ENCODE data around the gene UBA1. TPM values are rescaled to one million over a fixed set of nuclear protein-coding genes. Genes with fewer than 3 reads are reported as not detected.

Gene UBA1
- total RNA-seq, 2 donors from 2014 or later: 233 to 448 TPM

GRCh38 chrX:47208108-47208507, 14.5 kb downstream of the UBA1 start:
- H3K36me3 ChIP-seq (ENCODE audit: control insufficient read depth, insufficient read depth, low read length): peaks cover 88% of the 10 kb centered on the region
- H3K4me1 Mint-ChIP-seq: no peaks in the 10 kb centered on the region
- H3K9me3 Mint-ChIP-seq: no peaks in the 10 kb centered on the region
- no peak overlapping the region for H3K27ac ChIP-seq (ENCODE audit: low read depth, low read length)
- H3K9ac ChIP-seq (ENCODE audit: extremely low read depth, low read length, poor library complexity, severe bottlenecking): no peak overlapping the region
- H3K4me3 ChIP-seq (ENCODE audit: low read length): no peak overlapping the region
- no peak overlapping the region for H3K27ac Mint-ChIP-seq
- no peaks in the 10 kb centered on the region for H3K9me3 ChIP-seq (ENCODE audit: control insufficient read depth, low read length)
- no peak for TF ChIP-seq CTCF (conservative IDR thresholded peaks at IDR 0.05)
- DNase-seq: no peak
- no peaks in the 10 kb centered on the region for H3K4me1 ChIP-seq (ENCODE audit: control insufficient read depth, insufficient read depth, low read length)
- no peak overlapping the region for H3K4me3 Mint-ChIP-seq
- H3K27me3 ChIP-seq (ENCODE audit: control insufficient read depth, insufficient read depth, low read length, poor library complexity, severe bottlenecking): no peaks in the 10 kb centered on the region
- peaks cover 98% of the 10 kb centered on the region for H3K36me3 Mint-ChIP-seq (ENCODE audit: low read depth)
- H3K27me3 Mint-ChIP-seq (ENCODE audit: insufficient read depth): no peaks in the 10 kb centered on the region
- WGBS, 2 experiments (ENCODE audit: insufficient coverage in 1 of 2, insufficient read length in 1 of 2): 91% methylated on average over 12 of the region's 12 CpGs; no CpG with 5 or more reads in 1 of the 2 experiments

- Histone ChIP-seq H3K4me1 (ENCODE audit: control insufficient read depth, insufficient read depth, low read length) (no peaks in the 10 kb centered on the region), H3K9ac (ENCODE audit: extremely low read depth, low read length, poor library complexity, severe bottlenecking) (no peak overlapping the region), H3K36me3 (ENCODE audit: control insufficient read depth, insufficient read depth, low read length) (peaks cover 84% of the 10 kb centered on the region), H3K27me3 (ENCODE audit: control insufficient read depth, insufficient read depth, low read length, poor library complexity, severe bottlenecking) (no peaks in the 10 kb centered on the region), H3K4me3 (ENCODE audit: low read length) (no peak overlapping the region), H3K9me3 (ENCODE audit: control insufficient read depth, low read length) (no peaks in the 10 kb centered on the region), H3K27ac (ENCODE audit: low read depth, low read length) (no peak overlapping the region)
- Mint-ChIP-seq H3K9me3 (no peaks in the 10 kb centered on the region), H3K4me1 (no peaks in the 10 kb centered on the region), H3K27me3 (ENCODE audit: insufficient read depth) (no peaks in the 10 kb centered on the region), H3K4me3 (no peak overlapping the region), H3K36me3 (ENCODE audit: low read depth) (peaks cover 95% of the 10 kb centered on the region), H3K27ac (peak overlapping the region; percentile 13)
- WGBS, 2 experiments (ENCODE audit: insufficient coverage in 1 of 2, insufficient read length in 1 of 2): 93 to 100% methylated on average over 4 to 16 of the region's 16 CpGs
- no peak for DNase-seq
- TF ChIP-seq CTCF (conservative IDR thresholded peaks at IDR 0.05): no peak
These were observed 16.0 kb downstream of the UBA1 start for GRCh38 chrX:47209508-47210238.

- no peak overlapping the region for H3K27ac Mint-ChIP-seq
- H3K36me3 Mint-ChIP-seq (ENCODE audit: low read depth): peaks cover 94% of the 10 kb centered on the region
- no peaks in the 10 kb centered on the region for H3K9me3 ChIP-seq (ENCODE audit: control insufficient read depth, low read length)
- H3K27ac ChIP-seq (ENCODE audit: low read depth, low read length): no peak overlapping the region
- H3K4me3 ChIP-seq (ENCODE audit: low read length): no peak overlapping the region
- H3K27me3 Mint-ChIP-seq (ENCODE audit: insufficient read depth): no peaks in the 10 kb centered on the region
- DNase-seq: no peak
- H3K9ac ChIP-seq (ENCODE audit: extremely low read depth, low read length, poor library complexity, severe bottlenecking): no peak overlapping the region
- WGBS, 2 experiments (ENCODE audit: insufficient coverage in 1 of 2, insufficient read length in 1 of 2): 90 to 99% methylated on average over 2 to 12 of the region's 15 CpGs
- TF ChIP-seq CTCF (conservative IDR thresholded peaks at IDR 0.05): no peak
- peaks cover 84% of the 10 kb centered on the region for H3K36me3 ChIP-seq (ENCODE audit: control insufficient read depth, insufficient read depth, low read length)
- H3K27me3 ChIP-seq (ENCODE audit: control insufficient read depth, insufficient read depth, low read length, poor library complexity, severe bottlenecking): no peaks in the 10 kb centered on the region
- H3K4me1 ChIP-seq (ENCODE audit: control insufficient read depth, insufficient read depth, low read length): no peaks in the 10 kb centered on the region
- no peak overlapping the region for H3K4me3 Mint-ChIP-seq
- peaks cover 1% of the 10 kb centered on the region for H3K4me1 Mint-ChIP-seq
- no peaks in the 10 kb centered on the region for H3K9me3 Mint-ChIP-seq
These were observed 17.2 kb downstream of the UBA1 start for GRCh38 chrX:47210661-47211425.
